H9 (cell line): Measurements from ENCODE around the gene DOCK1. TPM values are rescaled to one million over a fixed set of nuclear protein-coding genes. Genes with fewer than 3 reads are reported as not detected.

ENCODE experiments used
- DNase-seq: peaks from one replicate; pipeline ENCODE4 v3.0.0-alpha.2; 2017
- H2AFZ ChIP-seq: one replicate; pipeline ENCODE4 v1.6.1; 2013; ENCODE audit warnings: mild to moderate bottlenecking, low read length, control low read depth, moderate library complexity
- H2AK5ac ChIP-seq: 2 replicates; pipeline ENCODE4 v1.6.1; 2013; ENCODE audit warnings: low read length, control low read depth, mixed read lengths; ENCODE audit not compliant: insufficient read length
- H2BK120ac ChIP-seq: one replicate; pipeline ENCODE4 v1.6.1; 2013; ENCODE audit warnings: low read depth, mild to moderate bottlenecking, low read length, control low read depth, inconsistent platforms; ENCODE audit not compliant: poor library complexity, severe bottlenecking
- H2BK12ac ChIP-seq: 2 replicates; pipeline ENCODE4 v1.6.1; 2013; ENCODE audit warnings: low read length, control low read depth, mixed read lengths, low read depth; ENCODE audit not compliant: insufficient read length
- H2BK15ac ChIP-seq: 2 replicates; pipeline ENCODE4 v1.6.1; 2013; ENCODE audit warnings: low read depth, low read length, control low read depth
- H2BK20ac ChIP-seq: one replicate; pipeline ENCODE4 v1.6.1; 2013; ENCODE audit warnings: low read depth, mild to moderate bottlenecking, low read length, control low read depth, inconsistent platforms; ENCODE audit not compliant: poor library complexity, severe bottlenecking
- H2BK5ac ChIP-seq: 2 replicates; pipeline ENCODE4 v1.6.1; 2013; ENCODE audit warnings: low read length, control low read depth, mixed read lengths; ENCODE audit not compliant: insufficient read length
- H3K14ac ChIP-seq: 2 replicates; pipeline ENCODE4 v1.6.1; 2013; ENCODE audit warnings: low read length, control low read depth; ENCODE audit not compliant: insufficient read depth
- H3K18ac ChIP-seq: 2 replicates; pipeline ENCODE4 v1.6.1; 2013; ENCODE audit warnings: low read depth, mild to moderate bottlenecking, mixed read lengths, low read length, control low read depth; ENCODE audit not compliant: insufficient read length
- H3K23ac ChIP-seq: 2 replicates; pipeline ENCODE4 v1.6.1; 2013; ENCODE audit warnings: low read length, control low read depth, mixed read lengths, low read depth; ENCODE audit not compliant: insufficient read length
- H3K23me2 ChIP-seq: 2 replicates; pipeline ENCODE4 v1.6.1; 2013; ENCODE audit warnings: low read depth, mild to moderate bottlenecking, mixed read lengths, low read length, control low read depth; ENCODE audit not compliant: insufficient read length, poor library complexity, severe bottlenecking
- H3K27ac ChIP-seq: 2 replicates; pipeline ENCODE4 v1.5.1; 2013; ENCODE audit warnings: low read length, control low read depth, mixed read lengths, low read depth; ENCODE audit not compliant: insufficient read length
- H3K27me3 ChIP-seq: 2 replicates; pipeline ENCODE4 v1.6.1; 2013; ENCODE audit warnings: low read length, control low read depth, inconsistent platforms; ENCODE audit not compliant: insufficient read depth
- H3K4ac ChIP-seq: 2 replicates; pipeline ENCODE4 v1.6.1; 2013; ENCODE audit warnings: low read depth, mild to moderate bottlenecking, control low read depth, inconsistent platforms, low read length, moderate library complexity
- H3K4me1 ChIP-seq: 2 replicates; pipeline ENCODE4 v1.6.1; 2013; ENCODE audit warnings: low read length, control low read depth, inconsistent platforms; ENCODE audit not compliant: insufficient read depth
- H3K4me2 ChIP-seq: 2 replicates; pipeline ENCODE4 v1.6.1; 2013; ENCODE audit warnings: low read length, control low read depth, mixed read lengths; ENCODE audit not compliant: insufficient read length, insufficient read depth
- H3K56ac ChIP-seq: 2 replicates; pipeline ENCODE4 v1.6.1; 2013; ENCODE audit warnings: low read depth, mild to moderate bottlenecking, mixed read lengths, low read length, control low read depth; ENCODE audit not compliant: insufficient read length
- H3K79me1 ChIP-seq: 2 replicates; pipeline ENCODE4 v1.6.1; 2013; ENCODE audit warnings: low read depth, mild to moderate bottlenecking, moderate library complexity, low read length, control low read depth, inconsistent platforms; ENCODE audit not compliant: insufficient read depth, poor library complexity, severe bottlenecking
- H3K79me2 ChIP-seq: 2 replicates; pipeline ENCODE4 v1.6.1; 2013; ENCODE audit warnings: low read length, control low read depth, inconsistent platforms; ENCODE audit not compliant: insufficient read depth
- H3K9ac ChIP-seq: 2 replicates; pipeline ENCODE4 v1.6.1; 2013; ENCODE audit warnings: low read length, control low read depth, mixed read lengths; ENCODE audit not compliant: insufficient read length; ENCODE audit errors: extremely low read depth
- H3K9me3 ChIP-seq: one replicate; pipeline ENCODE4 v1.6.1; 2013; ENCODE audit warnings: low read depth, low read length, inconsistent platforms; ENCODE audit not compliant: control insufficient read depth
- H3T11ph ChIP-seq: one replicate; pipeline ENCODE4 v1.6.1; 2013; ENCODE audit warnings: mild to moderate bottlenecking, low read length, control low read depth, inconsistent platforms
- H4K20me1 ChIP-seq: one replicate; pipeline ENCODE4 v1.6.1; 2013; ENCODE audit not compliant: control insufficient read depth, insufficient read length, insufficient read depth
- H4K5ac ChIP-seq: 2 replicates; pipeline ENCODE4 v1.6.1; 2013; ENCODE audit warnings: low read depth, mild to moderate bottlenecking, mixed read lengths, low read length, control low read depth; ENCODE audit not compliant: insufficient read length
- H4K8ac ChIP-seq: replicated peaks from 2 replicates; pipeline ENCODE4 v1.6.1; 2013; ENCODE audit warnings: low read length, control low read depth, mixed read lengths, low read depth; ENCODE audit not compliant: insufficient read length
- H4K91ac ChIP-seq: 2 replicates; pipeline ENCODE4 v1.6.1; 2013; ENCODE audit warnings: low read depth, mild to moderate bottlenecking, moderate library complexity, mixed read lengths, low read length, control low read depth; ENCODE audit not compliant: insufficient read length
- H3K27ac Mint-ChIP-seq, 3 experiments: 2 replicates in 2 of 3; 3 replicates in 1 of 3; pipeline ENCODE4 v1.8.0; 2020 to 2021; ENCODE audit warnings: mixed read lengths in 3 of 3, mild to moderate bottlenecking in 1 of 3, moderate library complexity in 1 of 3
- H3K27me3 Mint-ChIP-seq: 2 replicates; pipeline ENCODE4 v1.8.0; 2021; ENCODE audit warnings: low read depth, mild to moderate bottlenecking, moderate library complexity, mixed read lengths
- H3K36me3 Mint-ChIP-seq, 3 experiments: 2 replicates in 2 of 3; 3 replicates in 1 of 3; pipeline ENCODE4 v1.8.0; 2020 to 2021; ENCODE audit warnings: low read depth in 3 of 3, mixed read lengths in 3 of 3; ENCODE audit not compliant: insufficient read depth in 1 of 3
- H3K4me1 Mint-ChIP-seq, 2 experiments: 2 replicates each; pipeline ENCODE4 v1.8.0; 2020; ENCODE audit warnings: mixed read lengths in 2 of 2
- H3K4me3 Mint-ChIP-seq, 2 experiments: 2 replicates in 1 of 2; 3 replicates in 1 of 2; pipeline ENCODE4 v1.8.0; 2020 to 2021; ENCODE audit warnings: mild to moderate bottlenecking in 2 of 2, mixed read lengths in 2 of 2, moderate library complexity in 1 of 2
- H3K9me3 Mint-ChIP-seq, 2 experiments: 2 replicates in 1 of 2; 3 replicates in 1 of 2; pipeline ENCODE4 v1.8.0; 2020; ENCODE audit warnings: mild to moderate bottlenecking in 2 of 2, mixed read lengths in 2 of 2, moderate library complexity in 1 of 2
- CTCF ChIP-seq: fragments of 200-600 bp; sonication (generic); conservative IDR thresholded peaks from 3 replicates; pipeline ENCODE4 v1.8.0; 2021; ENCODE audit warnings: antibody characterized with exemption, mild to moderate bottlenecking
- WGBS: extraction: QIAGEN DNeasy Blood & Tissue Kit; methylation state at CpG from one replicate; pipeline ENCODE4 v1.1.7; 2013; ENCODE audit warnings: missing lambda C conversion rate, low lambda C conversion rate, mixed read lengths; ENCODE audit not compliant: insufficient read length; ENCODE audit errors: extremely low coverage; 5-methylcytosine and 5-hydroxymethylcytosine counted together
- total RNA-seq: library from RNA; stranded (reverse); gene quantifications from 2 replicates; pipeline ENCODE4 v1.2.1, GENCODE V29; 2021

DOCK1 gene
- total RNA-seq, 1 experiment from 2014 or later, result 57.0 TPM

GRCh38 chr10:126905776-126906703, 812 bp downstream of the DOCK1 start:
- DNase-seq, result peak; percentile 69
- H3K27me3 Mint-ChIP-seq, result peaks cover 4% of the 10 kb centered on the region; the same call in 1 of the 2 replicates
- H2AFZ ChIP-seq, result no peak overlapping the region

More at GRCh38 chr10:126905776-126906703, 812 bp downstream of the DOCK1 start:
- Histone ChIP-seq H3K27me3 (no peaks in the 10 kb centered on the region), H3T11ph (no peak overlapping the region), H3K23me2 (peaks cover 5% of the 10 kb centered on the region), H3K4me2 (peak overlapping the region; percentile 66), H3K9ac (peak overlapping the region; percentile 45), H3K27ac (no peak overlapping the region), H2BK15ac (no peak overlapping the region), H4K20me1 (peaks cover 3% of the 10 kb centered on the region), H2BK20ac (no peak overlapping the region), H2AK5ac (no peak overlapping the region), H3K79me2 (peaks cover 26% of the 10 kb centered on the region; the same call in 1 of the 2 replicates), H3K4me1 (peaks cover under 1% of the 10 kb centered on the region; the same call in 1 of the 2 replicates), H2BK12ac (no peak overlapping the region), H4K8ac (no peak overlapping the region), H3K4ac (no peak overlapping the region), H2BK5ac (no peak overlapping the region), H3K9me3 (no peaks in the 10 kb centered on the region), H4K91ac (no peak overlapping the region), H3K14ac (peak overlapping the region; percentile 85), H3K18ac (no peak overlapping the region), H3K79me1 (no peaks in the 10 kb centered on the region), H4K5ac (no peak overlapping the region), H3K23ac (no peak overlapping the region), H3K56ac (no peak overlapping the region), H2BK120ac (no peak overlapping the region)
- peaks cover 26 to 28% of the 10 kb centered on the region in 2 experiments for H3K4me1 Mint-ChIP-seq
- H3K27ac Mint-ChIP-seq, result peak overlapping the region; percentile 64 to 94 (median 76); a peak in 5 of 7 replicates
- H3K4me3 Mint-ChIP-seq, result peak overlapping the region; percentile 79 to 94
- H3K36me3 Mint-ChIP-seq, result peaks cover 20 to 33% (median 31%) of the 10 kb centered on the region in 3 experiments
- WGBS, result no CpG with 5 or more reads among the region's 84 CpGs
- no peaks in the 10 kb centered on the region; a peak in 2 of 5 replicates for H3K9me3 Mint-ChIP-seq
- no peak; the same call in 2 of the 3 replicates for TF ChIP-seq CTCF
